ENCODE results near the gene TBC1D10B. TPM values are rescaled to one million over a fixed set of nuclear protein-coding genes. Genes with fewer than 3 reads are reported as not detected.
A peak's percentile ranks its signal among the peaks of the same experiment; 100 is the strongest.

TBC1D10B gene, protein sequence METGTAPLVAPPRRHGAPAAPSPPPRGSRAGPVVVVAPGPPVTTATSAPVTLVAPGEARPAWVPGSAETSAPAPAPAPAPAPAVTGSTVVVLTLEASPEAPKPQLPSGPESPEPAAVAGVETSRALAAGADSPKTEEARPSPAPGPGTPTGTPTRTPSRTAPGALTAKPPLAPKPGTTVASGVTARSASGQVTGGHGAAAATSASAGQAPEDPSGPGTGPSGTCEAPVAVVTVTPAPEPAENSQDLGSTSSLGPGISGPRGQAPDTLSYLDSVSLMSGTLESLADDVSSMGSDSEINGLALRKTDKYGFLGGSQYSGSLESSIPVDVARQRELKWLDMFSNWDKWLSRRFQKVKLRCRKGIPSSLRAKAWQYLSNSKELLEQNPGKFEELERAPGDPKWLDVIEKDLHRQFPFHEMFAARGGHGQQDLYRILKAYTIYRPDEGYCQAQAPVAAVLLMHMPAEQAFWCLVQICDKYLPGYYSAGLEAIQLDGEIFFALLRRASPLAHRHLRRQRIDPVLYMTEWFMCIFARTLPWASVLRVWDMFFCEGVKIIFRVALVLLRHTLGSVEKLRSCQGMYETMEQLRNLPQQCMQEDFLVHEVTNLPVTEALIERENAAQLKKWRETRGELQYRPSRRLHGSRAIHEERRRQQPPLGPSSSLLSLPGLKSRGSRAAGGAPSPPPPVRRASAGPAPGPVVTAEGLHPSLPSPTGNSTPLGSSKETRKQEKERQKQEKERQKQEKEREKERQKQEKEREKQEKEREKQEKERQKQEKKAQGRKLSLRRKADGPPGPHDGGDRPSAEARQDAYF
- total RNA-seq, result 10 to 100 TPM; 46.2 to 46.4 TPM
- long read RNA-seq, transcript TBC1D10B-201 (9 exons, 3,350 nt), result major isoform, 15 of 41 reads
- long read RNA-seq, partial matches to known transcripts, result 12 of 41 reads
- long read RNA-seq, other reads (novel, unspliced or antisense), result 12 of 41 reads

DNA sequence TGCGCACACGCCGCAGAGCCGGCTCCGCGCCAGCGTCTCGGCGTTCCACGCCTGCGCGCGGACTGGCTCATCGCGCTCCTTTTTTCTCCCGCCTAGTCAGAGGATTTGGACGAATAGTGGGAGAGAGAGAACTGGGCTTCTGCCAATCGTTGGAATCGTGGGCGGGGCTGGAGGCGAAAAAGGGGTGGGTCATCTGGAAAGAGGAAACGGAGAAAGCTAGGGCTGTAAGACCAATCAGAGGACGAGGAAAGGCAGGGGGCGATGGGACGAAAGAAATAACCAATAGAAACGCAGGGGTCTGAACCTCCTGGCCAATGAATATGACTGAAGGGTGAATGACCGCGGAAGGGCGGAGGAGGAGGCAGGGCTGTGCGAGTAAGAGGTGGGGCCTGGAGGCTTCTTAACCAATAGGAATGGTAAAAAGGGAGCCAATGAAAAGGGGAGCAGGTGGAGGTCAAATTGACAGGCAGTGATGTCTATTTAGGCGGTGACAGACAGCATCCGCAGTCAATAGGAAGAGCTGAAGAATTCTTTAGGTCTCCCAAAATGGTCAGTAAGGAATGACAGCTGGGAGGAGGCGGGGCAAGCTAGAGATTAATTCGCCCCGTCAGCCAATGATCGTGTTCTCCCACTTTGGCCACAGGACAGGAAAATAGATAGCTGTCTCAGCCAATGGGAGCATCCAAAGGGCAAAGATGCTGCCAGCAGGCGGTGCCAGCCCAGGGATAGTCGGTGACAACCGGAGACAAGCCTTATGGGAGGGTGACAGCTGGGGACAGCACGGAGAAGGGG lies at the start of gene TBC1D10B:
Gene TBC1D10B (minus strand): TSS at position 39 of the 792 bp plus-strand sequence. CDS start 311 bp downstream, outside the sequence.
- ATAC-seq (peak; percentile 80), DNase-seq (peak; percentile 98 to 99)
- intact Hi-C loops (cut with DNase I, micrococcal nuclease), result no loop called here

DNA sequence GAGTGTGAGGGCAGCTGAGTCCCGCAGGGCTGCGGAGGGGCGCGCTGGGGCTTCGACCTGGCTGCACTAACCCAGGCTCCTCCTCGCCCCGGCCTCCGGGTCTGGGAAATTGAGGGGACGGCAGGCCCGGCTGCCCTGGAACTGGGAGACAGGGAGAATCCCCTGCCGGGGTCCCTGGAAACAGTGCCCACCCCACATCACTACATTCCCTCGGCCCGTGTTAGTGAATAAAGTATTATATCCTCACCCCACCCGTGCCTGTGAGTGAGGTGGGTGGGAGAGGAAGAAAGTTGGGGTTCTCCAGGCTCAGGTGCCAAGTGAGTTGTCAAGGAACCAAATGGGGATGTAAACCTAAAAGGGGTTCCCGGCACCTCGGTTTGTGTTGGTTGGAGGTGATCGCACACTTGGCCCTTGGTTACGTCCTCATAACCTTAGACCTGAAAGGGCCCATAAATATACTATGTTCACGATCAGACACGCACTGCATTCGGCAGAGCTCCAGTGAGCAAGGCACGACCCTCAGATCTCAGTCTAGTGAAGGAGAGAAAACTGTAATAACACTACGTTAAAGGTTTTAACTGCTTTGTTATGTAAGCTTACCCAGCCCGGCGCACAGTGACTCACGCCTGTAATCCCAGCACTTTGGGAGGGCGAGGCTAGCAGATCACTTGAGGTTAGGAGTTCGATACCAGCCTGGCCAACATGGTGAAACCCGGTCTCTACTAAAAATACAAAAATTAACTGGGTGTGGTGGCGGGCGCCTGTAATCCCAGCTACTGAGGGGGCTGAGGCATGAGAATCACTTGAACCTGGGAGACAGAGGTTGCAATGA lies 48.3 kb upstream of the TBC1D10B start:
- intact Hi-C loops (cut with DNase I, micrococcal nuclease), result no loop called here
- ATAC-seq (peak; percentile 18), DNase-seq (peak in 1 of 2 donors; percentile 33)

DNA sequence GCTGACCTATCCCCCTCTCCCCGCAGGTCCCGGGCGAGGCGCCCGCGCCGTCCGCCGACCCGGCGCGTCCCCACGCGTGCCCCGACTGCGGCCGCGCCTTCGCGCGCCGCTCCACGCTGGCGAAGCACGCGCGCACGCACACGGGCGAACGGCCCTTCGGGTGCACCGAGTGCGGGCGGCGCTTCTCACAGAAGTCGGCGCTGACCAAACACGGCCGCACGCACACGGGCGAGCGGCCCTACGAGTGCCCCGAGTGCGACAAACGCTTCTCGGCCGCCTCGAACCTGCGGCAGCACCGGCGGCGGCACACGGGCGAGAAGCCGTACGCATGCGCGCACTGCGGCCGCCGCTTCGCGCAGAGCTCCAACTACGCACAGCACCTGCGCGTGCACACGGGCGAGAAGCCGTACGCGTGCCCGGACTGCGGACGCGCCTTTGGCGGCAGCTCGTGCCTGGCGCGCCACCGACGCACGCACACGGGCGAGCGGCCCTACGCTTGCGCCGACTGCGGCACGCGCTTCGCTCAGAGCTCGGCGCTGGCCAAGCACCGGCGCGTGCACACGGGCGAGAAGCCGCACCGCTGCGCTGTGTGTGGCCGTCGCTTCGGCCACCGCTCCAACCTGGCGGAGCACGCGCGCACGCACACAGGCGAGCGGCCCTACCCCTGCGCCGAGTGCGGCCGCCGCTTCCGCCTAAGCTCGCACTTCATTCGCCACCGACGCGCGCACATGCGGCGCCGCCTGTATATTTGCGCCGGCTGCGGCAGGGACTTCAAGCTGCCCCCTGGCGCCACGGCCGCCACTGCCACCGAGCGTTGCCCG lies 47.4 kb upstream of the TBC1D10B start:
- intact Hi-C loops (cut with DNase I, micrococcal nuclease), result no loop called here
- ATAC-seq (peak; percentile 91), DNase-seq (peak; percentile 85 to 90)

DNA sequence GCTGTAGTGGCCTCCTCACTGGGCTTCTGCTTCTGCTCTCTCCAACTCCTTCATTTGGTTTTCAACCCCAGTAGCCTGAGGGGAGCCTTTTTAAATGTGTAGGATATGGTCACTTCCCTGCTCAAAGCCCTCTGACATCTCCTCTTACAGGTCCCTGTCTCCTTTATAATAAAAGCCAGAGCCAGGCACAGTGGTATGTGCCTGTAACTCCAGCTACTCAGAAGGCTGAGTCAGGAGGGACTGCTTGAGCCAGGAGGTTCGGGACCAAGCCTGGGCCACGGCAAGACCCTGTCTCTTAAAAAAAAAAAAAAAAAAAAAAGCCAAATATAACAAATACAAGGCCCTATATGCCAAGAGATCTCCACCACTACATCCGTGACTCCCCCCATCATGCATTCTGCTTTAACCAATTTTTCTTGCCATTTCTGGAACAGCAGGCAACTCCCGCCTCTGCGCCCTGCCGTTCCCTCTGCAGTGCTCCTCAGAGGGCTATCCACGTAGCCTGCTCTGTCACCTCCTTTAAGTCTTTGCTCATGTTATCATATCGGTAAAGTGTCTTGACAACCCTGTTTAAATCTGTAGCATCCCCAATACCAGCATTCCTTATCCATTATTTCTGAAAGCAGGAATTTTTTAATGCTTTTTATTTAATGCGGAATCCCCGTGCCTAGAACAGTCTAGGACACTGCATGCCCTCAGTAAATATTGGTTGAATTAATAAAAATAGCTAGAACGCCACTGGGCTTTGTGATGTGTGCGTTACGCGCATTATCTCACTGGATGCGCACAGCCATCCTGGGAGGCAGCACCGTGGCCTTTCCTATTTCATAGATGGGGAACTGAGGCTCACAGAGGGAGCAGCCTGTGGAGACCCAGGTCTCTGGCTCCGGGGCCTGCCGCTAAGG lies 46.6 kb upstream of the TBC1D10B start:
- intact Hi-C loops (cut with DNase I, micrococcal nuclease), result no loop called here
- ATAC-seq (no peak), DNase-seq (no peak)

DNA sequence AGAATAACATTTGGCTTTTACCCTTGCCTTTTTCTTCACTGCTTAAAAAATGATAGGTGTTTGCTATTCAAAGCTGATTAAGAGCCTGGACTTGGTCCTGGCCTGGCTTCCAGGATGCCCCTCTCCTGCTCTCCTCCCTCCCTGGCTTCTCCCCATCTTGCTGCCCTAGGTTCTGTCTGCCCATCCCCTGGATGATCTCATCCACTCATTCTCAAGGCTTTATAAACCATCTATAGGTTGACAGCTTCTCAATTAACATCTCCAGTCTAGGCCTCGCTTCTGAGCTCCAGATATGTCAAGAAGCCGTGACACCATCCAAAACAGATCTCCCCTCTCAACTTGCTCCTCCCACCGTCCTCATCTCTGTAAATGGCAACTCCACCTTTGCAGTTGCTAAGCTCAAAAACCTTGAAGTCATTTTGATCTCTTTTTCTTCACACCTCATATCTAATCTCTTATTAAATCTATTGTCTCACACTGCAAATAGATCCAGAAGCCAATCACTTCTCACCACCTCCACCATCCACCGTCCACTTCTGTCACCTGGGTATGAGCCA lies 45.8 kb upstream of the TBC1D10B start:
- DNase-seq, result no peak
- intact Hi-C loops (cut with DNase I, micrococcal nuclease), result no loop called here
- no peak for ATAC-seq

DNA sequence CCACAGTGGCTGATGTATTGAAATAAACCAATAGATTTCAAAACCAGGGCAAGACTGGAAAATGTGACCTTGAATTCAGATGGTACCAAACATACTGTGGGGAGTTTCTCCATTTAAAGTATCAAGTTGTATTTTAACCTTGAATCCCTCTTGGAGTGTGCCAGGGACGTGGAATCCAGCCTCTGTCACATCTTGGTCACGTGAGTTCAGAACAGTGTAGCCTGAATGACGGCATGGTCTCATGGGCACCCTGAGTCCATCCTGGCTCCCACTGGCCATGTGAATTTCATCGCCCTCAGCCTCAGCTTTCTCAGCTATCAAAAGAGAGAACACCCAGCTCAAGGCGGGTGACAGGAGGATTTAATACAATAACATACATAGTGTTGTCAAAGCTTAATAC lies 43.9 kb upstream of the TBC1D10B start:
- intact Hi-C loops (cut with DNase I, micrococcal nuclease), result no loop called here
- DNase-seq (no peak), ATAC-seq (no peak)

DNA sequence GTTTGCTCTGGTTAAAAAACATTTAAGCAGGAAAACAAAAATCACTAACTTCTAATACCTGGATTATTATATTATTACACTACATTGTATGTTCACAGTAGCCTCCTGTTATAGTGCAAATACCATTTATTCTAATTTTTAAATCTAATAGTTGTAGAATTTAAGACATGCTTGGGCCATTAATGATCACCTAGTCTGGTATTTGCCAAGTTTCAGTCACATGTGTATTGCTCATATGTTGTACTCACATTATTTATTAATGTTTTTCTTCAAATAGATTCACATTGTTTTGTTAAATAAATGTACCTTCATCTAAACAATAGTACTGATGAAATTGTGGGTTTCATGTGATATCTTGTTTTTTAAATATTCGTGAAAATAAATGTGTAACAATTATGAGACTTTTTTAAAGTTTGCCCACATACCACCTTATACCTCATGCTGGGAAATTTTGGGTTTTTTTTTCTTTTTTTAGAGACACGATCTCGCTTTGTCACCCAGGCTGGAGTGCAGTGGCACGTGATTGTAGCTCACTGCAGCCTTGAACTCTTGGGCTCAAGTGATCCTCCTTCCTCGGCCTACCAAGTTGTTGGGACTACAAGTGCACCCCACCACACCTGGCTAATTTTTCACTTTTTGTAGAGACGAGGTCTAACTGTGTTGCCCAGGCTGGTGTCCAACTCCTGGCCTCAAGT lies 43.0 kb upstream of the TBC1D10B start:
- ATAC-seq (no peak), DNase-seq (no peak)
- intact Hi-C loops (cut with DNase I, micrococcal nuclease), result no loop called here

DNA sequence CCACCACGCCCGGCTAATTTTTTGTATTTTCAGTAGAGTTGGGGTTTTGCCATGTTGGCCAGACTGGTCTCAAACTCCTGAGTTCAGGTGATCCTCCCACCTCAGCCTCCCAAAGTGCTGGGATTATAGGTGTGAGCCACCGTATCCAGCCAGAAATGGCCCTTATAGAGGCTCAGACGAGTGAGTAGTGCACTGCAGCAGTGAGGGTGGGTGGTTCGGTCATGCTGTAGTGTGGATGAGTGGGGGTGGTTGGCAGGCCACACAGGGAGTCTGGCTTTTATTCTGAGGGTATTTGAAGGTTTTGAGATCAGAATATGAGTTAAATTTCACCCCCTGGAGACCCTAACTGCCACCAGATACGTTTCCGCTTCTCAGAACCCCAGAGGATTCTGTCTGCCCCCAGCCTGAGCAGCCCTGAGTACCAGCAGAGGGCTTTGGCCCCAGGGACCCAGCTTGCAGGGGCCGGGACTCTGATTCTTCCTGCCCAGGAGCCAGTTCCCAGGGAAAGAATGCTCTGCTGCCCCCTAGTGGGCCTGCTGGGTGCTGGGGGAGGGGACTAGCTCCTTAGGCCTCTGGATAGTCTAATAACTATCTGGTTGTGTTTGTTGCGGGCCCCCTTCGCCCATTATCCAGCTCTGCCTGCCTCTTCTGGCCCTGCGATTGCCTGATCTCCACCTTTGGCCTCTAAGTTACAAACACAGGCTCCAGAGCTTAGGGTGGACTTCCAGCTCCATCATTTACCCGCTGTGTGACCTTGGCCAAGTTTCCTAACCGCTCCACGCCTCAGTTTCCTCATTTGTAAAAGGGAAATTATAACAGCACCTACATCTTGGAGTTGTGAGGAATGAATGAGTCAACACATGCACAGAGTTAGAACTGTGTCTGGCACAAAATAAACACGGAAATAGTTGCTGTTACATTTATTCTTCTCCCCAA lies 39.1 kb upstream of the TBC1D10B start:
- intact Hi-C loops (cut with DNase I, micrococcal nuclease), result no loop called here
- DNase-seq, result peak; percentile 84 to 94
- peak; percentile 67 for ATAC-seq

DNA sequence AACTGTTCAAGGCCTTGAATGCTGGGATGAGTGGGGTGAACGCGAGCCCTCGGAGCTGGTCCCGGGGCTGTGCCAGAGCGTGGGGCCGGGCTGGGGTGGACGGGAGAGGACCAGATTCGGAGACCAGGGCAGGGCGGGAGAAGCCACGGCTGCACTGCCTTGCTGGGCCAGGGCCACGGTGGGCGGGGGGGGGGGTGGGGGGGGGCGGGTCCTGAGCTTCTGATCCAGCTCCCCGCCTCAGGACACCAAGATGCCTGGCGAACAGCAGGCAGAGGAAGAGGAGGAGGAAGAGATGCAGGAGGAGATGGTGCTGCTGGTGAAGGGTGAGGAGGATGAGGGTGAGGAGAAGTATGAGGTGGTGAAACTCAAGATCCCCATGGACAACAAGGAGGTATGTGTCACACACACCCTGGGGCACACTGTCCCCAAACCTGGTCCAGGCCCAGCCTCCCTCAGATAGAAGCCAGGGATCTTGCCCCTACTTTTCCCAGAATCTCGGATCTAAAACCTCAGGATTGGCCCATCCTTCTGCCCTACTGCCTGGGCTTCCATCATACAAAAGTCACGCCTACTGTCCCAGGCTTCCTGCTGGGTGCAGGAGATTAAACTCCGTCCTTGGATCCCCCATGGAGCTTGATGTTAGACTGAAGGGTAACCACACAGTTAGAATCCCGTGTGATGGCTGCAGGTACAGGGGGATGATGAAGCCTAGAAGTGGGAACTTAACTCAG lies 37.7 kb upstream of the TBC1D10B start:
- ATAC-seq, result no peak
- intact Hi-C loops (cut with DNase I, micrococcal nuclease), result no loop called here
- DNase-seq, result no peak

DNA sequence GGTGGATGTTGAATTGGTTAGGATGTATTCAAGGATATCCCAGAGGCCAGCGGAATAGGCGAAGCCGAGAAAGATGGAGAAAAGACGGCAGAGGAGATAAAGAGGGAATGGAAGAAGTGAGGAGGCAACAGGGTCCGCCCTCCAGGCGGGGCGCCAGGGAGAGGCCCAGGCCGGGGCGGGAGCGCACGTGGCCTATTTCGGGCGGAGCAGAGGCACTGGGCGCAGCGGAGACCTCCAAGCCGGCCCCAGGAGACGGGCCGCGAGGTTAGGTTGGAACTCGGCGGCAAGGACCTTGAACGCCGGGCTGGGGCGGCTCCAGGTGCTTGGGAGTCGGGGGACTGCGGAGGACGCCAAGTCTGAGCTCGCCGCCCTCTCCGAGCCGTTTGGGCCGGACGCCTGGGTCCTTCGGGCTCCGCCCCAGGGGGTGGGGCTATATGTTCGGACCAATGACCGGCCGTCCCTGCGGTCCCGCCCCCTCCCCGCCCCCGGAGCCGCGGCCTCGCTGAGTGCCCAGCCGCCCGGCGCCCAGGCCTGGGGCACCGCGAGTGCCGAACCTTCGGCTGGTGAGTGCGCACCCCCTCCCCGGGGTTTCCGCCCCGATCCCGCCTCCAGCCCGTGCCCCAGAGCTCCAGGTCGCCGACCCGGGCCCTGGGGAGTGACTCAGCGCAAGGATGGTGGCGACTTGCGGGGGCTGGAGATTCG lies 37.0 kb upstream of the TBC1D10B start, which contains the start of gene ZNF771:
Gene ZNF771 (plus strand): TSS at position 505 of the 702 bp plus-strand sequence. CDS start 448 bp downstream, outside the sequence.
- intact Hi-C loops (cut with DNase I, micrococcal nuclease), result no loop called here
- peak; percentile 95 for ATAC-seq
- DNase-seq, result peak; percentile 94 to 99

DNA sequence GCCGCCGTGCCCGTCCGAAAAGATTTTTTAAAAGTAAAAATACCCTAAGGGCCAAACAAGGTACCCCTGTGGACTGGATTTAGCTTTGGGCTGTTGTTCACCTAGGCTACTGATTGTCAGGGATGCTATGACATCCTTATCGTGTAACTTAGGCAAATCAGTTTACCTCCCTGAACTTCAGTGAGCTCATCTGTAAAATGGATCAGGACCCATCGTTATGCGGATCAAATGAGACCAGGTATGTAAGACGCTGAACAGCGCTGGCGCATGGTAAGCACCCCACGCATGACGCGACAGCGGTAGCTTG lies 36.5 kb upstream of the TBC1D10B start:
- ATAC-seq, result no peak
- intact Hi-C loops (cut with DNase I, micrococcal nuclease), result no loop called here
- DNase-seq, result no peak

DNA sequence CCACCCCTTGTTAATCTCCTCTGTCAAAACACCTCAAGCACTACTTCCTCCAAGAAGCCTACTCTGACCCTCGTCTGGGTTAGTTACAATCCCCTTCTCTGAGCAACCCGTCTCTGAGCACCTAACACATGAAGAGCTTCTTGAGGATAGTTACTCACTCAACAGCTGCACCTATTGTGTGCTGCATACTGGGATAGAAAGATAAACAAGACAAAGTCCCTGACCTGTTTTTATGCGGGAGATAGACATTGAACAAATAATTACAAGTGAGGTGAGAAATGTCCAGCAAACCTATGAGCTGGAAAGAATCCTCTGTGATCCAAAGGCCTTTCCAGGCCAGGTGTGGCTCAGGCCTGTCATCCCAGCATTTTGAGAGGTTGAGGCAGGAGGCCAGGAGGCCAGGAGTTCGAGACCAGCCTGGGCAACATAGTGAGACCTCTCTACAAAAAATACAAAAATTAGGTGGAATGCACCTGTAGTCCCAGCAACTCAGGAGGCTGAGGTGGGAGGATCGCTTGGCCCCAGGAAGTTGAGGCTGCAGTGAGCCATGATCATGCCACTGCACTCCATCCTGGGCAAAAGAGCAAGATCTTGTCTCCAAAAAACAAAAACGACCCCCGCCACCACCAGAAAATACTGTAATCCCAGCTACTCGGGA lies 31.6 kb upstream of the TBC1D10B start:
- intact Hi-C loops (cut with DNase I, micrococcal nuclease), result no loop called here
- DNase-seq (no peak), ATAC-seq (peak; percentile 47)
